Suprapubic skin (tissue), 4 donors: ENCODE results near the gene SUPV3L1. TPM values are rescaled to one million over a fixed set of nuclear protein-coding genes. Genes with fewer than 3 reads are reported as not detected.
A peak's percentile ranks its signal among the peaks of the same experiment; 100 is the strongest.

ENCODE experiments used
- DNase-seq, 2 donors: peaks; one replicate each; pipeline ENCODE4 v3.0.0-alpha.2; 2019; ENCODE audit warnings: low spot score in 2 of 2
- H3K27ac ChIP-seq: fragments of 200-600 bp; sonication (generic); one replicate; pipeline ENCODE4 v1.5.1; 2019
- H3K27me3 ChIP-seq: fragments of 200-600 bp; sonication (generic); one replicate; pipeline ENCODE4 v1.5.1; 2019
- H3K36me3 ChIP-seq: fragments of 200-600 bp; sonication (generic); one replicate; pipeline ENCODE4 v1.5.1; 2019
- H3K4me1 ChIP-seq: fragments of 200-600 bp; sonication (generic); one replicate; pipeline ENCODE4 v1.5.1; 2019
- H3K4me3 ChIP-seq: fragments of 200-600 bp; sonication (generic); one replicate; pipeline ENCODE4 v1.5.1; 2019; ENCODE audit warnings: mild to moderate bottlenecking
- H3K9me3 ChIP-seq: fragments of 200-600 bp; sonication (generic); one replicate; pipeline ENCODE4 v1.5.1; 2019
- CTCF ChIP-seq, 2 donors: fragments of 200-600 bp in 1 of 2; fragments of 450-650 bp in 1 of 2; sonication (generic) in 1 of 2; IDR thresholded peaks; one replicate each; pipeline ENCODE4 v1.5.1; 2016 to 2019; ENCODE audit warnings: antibody characterized with exemption in 2 of 2, mild to moderate bottlenecking in 1 of 2, moderate library complexity in 1 of 2
- EP300 ChIP-seq: sonication (generic); formaldehyde crosslinking; IDR thresholded peaks from one replicate; pipeline ENCODE4 v1.6.1; 2017; ENCODE audit warnings: antibody characterized with exemption
- POLR2A ChIP-seq, 2 donors: fragments of 450-650 bp; IDR thresholded peaks; one replicate each; pipeline ENCODE4 v1.6.1; 2017; ENCODE audit warnings: antibody characterized with exemption in 2 of 2, mild to moderate bottlenecking in 2 of 2, moderate library complexity in 2 of 2
- POLR2AphosphoS5 ChIP-seq, 3 donors: sonication (generic); formaldehyde crosslinking; IDR thresholded peaks; one replicate each; pipeline ENCODE4 v1.6.1; 2017; ENCODE audit warnings: antibody characterized with exemption in 3 of 3
- WGBS: methylation state at CpG from one replicate; pipeline ENCODE4 v1.1.5; 2018; 5-methylcytosine and 5-hydroxymethylcytosine counted together
- total RNA-seq, 4 donors: library from RNA; depleted of rRNA; stranded (reverse); fragments of >200 nt; gene quantifications; one replicate each; pipeline ENCODE4 v1.1.0, GENCODE V29; 2016

The SUPV3L1 gene
- total RNA-seq, 4 donors from 2014 or later, result 27.9 to 53.1 (median 30.5) TPM

- no peaks in the 10 kb centered on the region for H3K9me3 ChIP-seq
- 96% methylated on average over 2 of the region's 5 CpGs for WGBS
- no peaks in the 10 kb centered on the region for H3K36me3 ChIP-seq
- H3K4me1 ChIP-seq, result peaks cover 11% of the 10 kb centered on the region
- no peak for TF ChIP-seq CTCF (IDR thresholded peaks at IDR 0.05)
- TF ChIP-seq POLR2A (IDR thresholded peaks at IDR 0.05), result no peak
- no peak for TF ChIP-seq EP300
- TF ChIP-seq POLR2AphosphoS5 (IDR thresholded peaks at IDR 0.05), result no peak
- DNase-seq, result no peak
- no peak overlapping the region for H3K4me3 ChIP-seq
- no peaks in the 10 kb centered on the region for H3K27me3 ChIP-seq
- no peak overlapping the region for H3K27ac ChIP-seq
These were observed 50.1 kb downstream of the SUPV3L1 start for GRCh38 chr10:69230128-69230527.

GRCh38 chr10:69232252-69232651 lies 52.2 kb downstream of the SUPV3L1 start:
- no peak for DNase-seq
- no peak for TF ChIP-seq CTCF (IDR thresholded peaks at IDR 0.05)
- no peak for TF ChIP-seq POLR2AphosphoS5 (IDR thresholded peaks at IDR 0.05)
- TF ChIP-seq EP300, result no peak
- no peak for TF ChIP-seq POLR2A (IDR thresholded peaks at IDR 0.05)
- no peaks in the 10 kb centered on the region for H3K9me3 ChIP-seq
- no peak overlapping the region for H3K27ac ChIP-seq
- peaks cover 5% of the 10 kb centered on the region for H3K4me1 ChIP-seq
- WGBS, result 76% methylated on average over 9 of the region's 9 CpGs
- H3K36me3 ChIP-seq, result no peaks in the 10 kb centered on the region
- H3K4me3 ChIP-seq, result no peak overlapping the region
- no peaks in the 10 kb centered on the region for H3K27me3 ChIP-seq

- Histone ChIP-seq H3K4me3 (no peak overlapping the region), H3K27ac (no peak overlapping the region), H3K9me3 (no peaks in the 10 kb centered on the region), H3K27me3 (no peaks in the 10 kb centered on the region), H3K4me1 (peaks cover 5% of the 10 kb centered on the region), H3K36me3 (no peaks in the 10 kb centered on the region)
- TF ChIP-seq EP300 (no peak), POLR2A (IDR thresholded peaks at IDR 0.05) (no peak), CTCF (IDR thresholded peaks at IDR 0.05) (no peak), POLR2AphosphoS5 (IDR thresholded peaks at IDR 0.05) (no peak)
- 74% methylated on average over 22 of the region's 22 CpGs for WGBS
- DNase-seq, result no peak
These were observed 52.9 kb downstream of the SUPV3L1 start for GRCh38 chr10:69232736-69233480.

GRCh38 chr10:69234447-69234846 lies 54.4 kb downstream of the SUPV3L1 start:
- Histone ChIP-seq H3K4me1 (peaks cover 13% of the 10 kb centered on the region), H3K27me3 (no peaks in the 10 kb centered on the region), H3K36me3 (no peaks in the 10 kb centered on the region), H3K4me3 (no peak overlapping the region), H3K27ac (no peak overlapping the region), H3K9me3 (no peaks in the 10 kb centered on the region)
- 100% methylated on average over 3 of the region's 3 CpGs for WGBS
- no peak for TF ChIP-seq POLR2AphosphoS5 (IDR thresholded peaks at IDR 0.05)
- no peak for TF ChIP-seq CTCF (IDR thresholded peaks at IDR 0.05)
- TF ChIP-seq EP300, result no peak
- TF ChIP-seq POLR2A (IDR thresholded peaks at IDR 0.05), result no peak
- no peak for DNase-seq

- peak; percentile 92 to 93 for DNase-seq
- no peaks in the 10 kb centered on the region for H3K36me3 ChIP-seq
- 25% methylated on average over 17 of the region's 17 CpGs for WGBS
- H3K27ac ChIP-seq, result no peak overlapping the region
- no peaks in the 10 kb centered on the region for H3K27me3 ChIP-seq
- TF ChIP-seq POLR2A (IDR thresholded peaks at IDR 0.05), result no peak
- TF ChIP-seq EP300, result no peak
- peak; percentile 76 to 99 for TF ChIP-seq CTCF (IDR thresholded peaks at IDR 0.05)
- peak in 2 of 3 donors; percentile 24 to 37 for TF ChIP-seq POLR2AphosphoS5 (IDR thresholded peaks at IDR 0.05)
- no peak overlapping the region for H3K4me3 ChIP-seq
- no peaks in the 10 kb centered on the region for H3K9me3 ChIP-seq
- H3K4me1 ChIP-seq, result peaks cover 17% of the 10 kb centered on the region
These were observed 57.6 kb downstream of the SUPV3L1 start for GRCh38 chr10:69237528-69238159.
